ENCODE measurements around the gene JMJD1C.

GRCh38 chr10:63137306-63137705 lies 328.5 kb downstream of the JMJD1C start:
- TF ChIP-seq CTCF (IDR thresholded peaks at IDR 0.05): no peak
- TF ChIP-seq POLR2A (IDR thresholded peaks at IDR 0.05): no peak
